HG03439 (cell line): ENCODE data around the gene SPDYE17.
"Not testable (repeated sequence)": the region's sequence is repeated elsewhere in the genome, so short reads cannot be mapped to it uniquely, and the experiment has no call there.

ENCODE experiments used
- ATAC-seq: cut with Tn5 transposase; IDR thresholded peaks from one replicate; pipeline ENCODE4 v1.9.1; 2021; ENCODE audit warnings: mild to moderate bottlenecking, moderate library complexity; ENCODE audit not compliant: unreplicated experiment

Gene SPDYE17

GRCh38 chr7:77032261-77032660 lies at the start of gene SPDYE17:
Gene SPDYE17 (minus strand): TSS chr7:77032361. CDS start chr7:77030570, 1,791 bp downstream.
- ATAC-seq = not testable (repeated sequence)

GRCh38 chr7:77080236-77080635 lies 48.1 kb upstream of the SPDYE17 start:
- not testable (repeated sequence) for ATAC-seq

- not testable (repeated sequence) for ATAC-seq
These were observed 47.5 kb upstream of the SPDYE17 start for GRCh38 chr7:77079624-77080023.

- ATAC-seq = not testable (repeated sequence)
These were observed 47.0 kb upstream of the SPDYE17 start for GRCh38 chr7:77079112-77079511.

- not testable (repeated sequence) for ATAC-seq
These were observed 44.9 kb upstream of the SPDYE17 start for GRCh38 chr7:77077060-77077459.

- not testable (repeated sequence) for ATAC-seq
These were observed 42.7 kb upstream of the SPDYE17 start for GRCh38 chr7:77074786-77075396.

GRCh38 chr7:77071108-77071507 lies 38.9 kb upstream of the SPDYE17 start:
- not testable (repeated sequence) for ATAC-seq

GRCh38 chr7:77065869-77066268 lies 33.7 kb upstream of the SPDYE17 start:
- ATAC-seq = not testable (repeated sequence)

- not testable (repeated sequence) for ATAC-seq
These were observed 31.6 kb upstream of the SPDYE17 start for GRCh38 chr7:77063732-77064131.

- ATAC-seq = not testable (repeated sequence)
These were observed 30.4 kb upstream of the SPDYE17 start, which contains the start of gene SPDYE18 for GRCh38 chr7:77062557-77062956. Gene SPDYE18 (minus strand): TSS chr7:77062558. CDS start chr7:77060512, 2,046 bp downstream.

- not testable (repeated sequence) for ATAC-seq
These were observed 5.8 kb downstream of the SPDYE17 start for GRCh38 chr7:77026349-77026748.

GRCh38 chr7:77010074-77010680 lies 22.0 kb downstream of the SPDYE17 start:
- ATAC-seq = not testable (repeated sequence)

- not testable (repeated sequence) for ATAC-seq
These were observed 24.2 kb downstream of the SPDYE17 start for GRCh38 chr7:77008000-77008399.

- ATAC-seq = not testable (repeated sequence)
These were observed 25.7 kb downstream of the SPDYE17 start for GRCh38 chr7:77006127-77007110.

GRCh38 chr7:77005461-77006057 lies 26.6 kb downstream of the SPDYE17 start:
- ATAC-seq = not testable (repeated sequence)

- ATAC-seq = not testable (repeated sequence)
These were observed 28.0 kb downstream of the SPDYE17 start for GRCh38 chr7:77004151-77004550.

GRCh38 chr7:77003241-77003640 lies 28.9 kb downstream of the SPDYE17 start:
- ATAC-seq = not testable (repeated sequence)

- not testable (repeated sequence) for ATAC-seq
These were observed 29.4 kb downstream of the SPDYE17 start for GRCh38 chr7:77002678-77003233.

GRCh38 chr7:77002104-77002503 lies 30.1 kb downstream of the SPDYE17 start:
- not testable (repeated sequence) for ATAC-seq

- ATAC-seq = not testable (repeated sequence)
These were observed 32.6 kb downstream of the SPDYE17 start for GRCh38 chr7:76999474-77000107.
